HepG2 (cell line): ENCODE results near the gene CUL2. TPM values are rescaled to one million over a fixed set of nuclear protein-coding genes. Genes with fewer than 3 reads are reported as not detected.

Experiments used
- ATAC-seq: fragments of 200-7000 bp; cut with Tn5 transposase; 3 replicates; pipeline ENCODE4 v1.9.1; 2020; ENCODE audit warnings: mild to moderate bottlenecking, moderate library complexity
- BruUV-seq: library from RNA; stranded (reverse); fragments of 400-500 nt; replicated peaks from 2 replicates; lab custom pipeline; 2021; lab: Mats Ljungman, UMichigan
- CTCF ChIA-PET: fragments of 300-600 bp; formaldehyde crosslinking; extraction: SDS; loops from one replicate; lab custom pipeline; 2021; ENCODE audit warnings: low total read pairs, inconsistent platforms, low intra/inter-chr PET ratio; lab: Yijun Ruan, JAX
- POLR2A ChIA-PET: fragments of 350-600 bp; sonication (Branson Sonifier 250); formaldehyde crosslinking; loops from one replicate; lab custom pipeline; 2020; ENCODE audit warnings: antibody characterized with exemption, inconsistent platforms; lab: Yijun Ruan, JAX
- DNase-seq: peaks from one replicate; pipeline ENCODE4 v3.0.0-alpha.2; 2015; ENCODE audit warnings: low spot score
- FAIRE-seq: peaks from 3 replicates; lab custom pipeline; 2011; peaks lifted over from hg19 to GRCh38; lab: Jason Lieb, UNC
- H2AFZ ChIP-seq: one replicate; pipeline ENCODE4 v1.6.1; 2011; ENCODE audit warnings: low read length, inconsistent platforms
- H3K27ac ChIP-seq: fragments of 300-600 bp; 3 replicates; pipeline ENCODE4 v1.8.0; 2011; ENCODE audit warnings: mixed run types, mild to moderate bottlenecking, mixed read lengths, low read length, inconsistent platforms; ENCODE audit not compliant: insufficient read depth; ENCODE audit errors: extremely low read length
- H3K27me3 ChIP-seq, 2 experiments: fragments of 200-600 bp in 1 of 2; 2 replicates in 1 of 2; 3 replicates in 1 of 2; pipeline versions ENCODE4 v1.6.0 to v1.8.0; 2011; ENCODE audit warnings: low read length in 2 of 2, mild to moderate bottlenecking in 2 of 2, moderate library complexity in 2 of 2, inconsistent platforms in 1 of 2; ENCODE audit not compliant: insufficient read depth in 2 of 2, control insufficient read depth in 1 of 2
- H3K36me3 ChIP-seq, 2 experiments: fragments of 200-600 bp in 1 of 2; replicated peaks in 1 of 2; 2 replicates in 1 of 2; 3 replicates in 1 of 2; pipeline versions ENCODE4 v1.5.1 to v1.8.0; 2011; ENCODE audit warnings: low read length in 2 of 2, inconsistent platforms in 1 of 2; ENCODE audit not compliant: insufficient read depth in 2 of 2, control insufficient read depth in 1 of 2
- H3K4me1 ChIP-seq: 2 replicates; pipeline ENCODE4 v1.5.1; 2012; ENCODE audit warnings: low read length, inconsistent platforms; ENCODE audit not compliant: insufficient read depth
- H3K4me2 ChIP-seq: 2 replicates; pipeline ENCODE4 v1.6.0; 2011; ENCODE audit warnings: low read depth, low read length, inconsistent platforms
- H3K4me3 ChIP-seq, 3 experiments: fragments of 200-600 bp in 1 of 3; sonication (generic), shearing (Covaris generic) in 1 of 3; replicated peaks in 1 of 3; 2 replicates each; pipeline ENCODE4 v1.5.1; 2011 to 2016; ENCODE audit warnings: low read length in 3 of 3, inconsistent platforms in 2 of 3, low read depth in 2 of 3, mild to moderate bottlenecking in 2 of 3, control low read depth in 1 of 3, mixed read lengths in 1 of 3; ENCODE audit not compliant: insufficient read depth in 1 of 3
- H3K79me2 ChIP-seq: one replicate; pipeline ENCODE4 v1.6.1; 2011; ENCODE audit warnings: low read length, inconsistent platforms; ENCODE audit not compliant: insufficient read depth
- H3K9ac ChIP-seq: 2 replicates; pipeline ENCODE4 v1.6.0; 2011; ENCODE audit warnings: mild to moderate bottlenecking, low read depth, low read length, inconsistent platforms; ENCODE audit not compliant: insufficient read depth
- H3K9me3 ChIP-seq: 2 replicates; pipeline ENCODE4 v1.5.1; 2012; ENCODE audit warnings: mild to moderate bottlenecking, low read length
- H4K20me1 ChIP-seq: 2 replicates; pipeline ENCODE4 v1.6.0; 2011; ENCODE audit warnings: inconsistent platforms, mild to moderate bottlenecking, low read length, moderate library complexity; ENCODE audit not compliant: insufficient read depth
- ATF4 ChIP-seq, 2 experiments: fragments of 450-650 bp in 1 of 2; sonication (generic) in 1 of 2; formaldehyde crosslinking; IDR thresholded peaks; 2 replicates each; pipeline versions ENCODE4 v1.5.0 to v1.8.0; 2020 to 2022; ENCODE audit warnings: mild to moderate bottlenecking in 1 of 2, missing genetic modification reagents in 1 of 2
- GLI4 ChIP-seq: sonication (generic); formaldehyde crosslinking; IDR thresholded peaks from 2 replicates; pipeline ENCODE4 v1.5.1; 2020; ENCODE audit warnings: missing genetic modification reagents, mild to moderate bottlenecking, moderate library complexity, borderline replicate concordance
- MIER2 ChIP-seq: IDR thresholded peaks from 2 replicates; pipeline ENCODE4 v1.6.1; 2016; ENCODE audit warnings: missing biosample characterization, missing genetic modification reagents
- MTF2 ChIP-seq: sonication (generic); formaldehyde crosslinking; IDR thresholded peaks from 2 replicates; pipeline ENCODE4 v1.5.0; 2020; ENCODE audit warnings: missing genetic modification reagents, borderline replicate concordance
- NCOA5 ChIP-seq: sonication (generic); formaldehyde crosslinking; IDR thresholded peaks from 2 replicates; pipeline ENCODE4 v1.4.0; 2020; ENCODE audit warnings: missing genetic modification reagents
- ONECUT2 ChIP-seq: sonication (generic); formaldehyde crosslinking; IDR thresholded peaks from 2 replicates; pipeline ENCODE4 v1.4.0; 2020; ENCODE audit warnings: missing genetic modification reagents
- SALL1 ChIP-seq: sonication (generic); formaldehyde crosslinking; IDR thresholded peaks from 2 replicates; pipeline ENCODE4 v1.8.0; 2022; ENCODE audit warnings: mild to moderate bottlenecking, missing genetic modification reagents
- SMARCE1 ChIP-seq: fragments of 450-650 bp; IDR thresholded peaks from 2 replicates; pipeline ENCODE4 v1.6.1; 2017; ENCODE audit warnings: borderline replicate concordance
- ZNF414 ChIP-seq: sonication (generic); formaldehyde crosslinking; IDR thresholded peaks from 2 replicates; pipeline ENCODE4 v1.5.0; 2020; ENCODE audit warnings: missing genetic modification reagents
- WGBS: methylation state at CpG from one replicate; pipeline ENCODE4 v1.1.6; 2017; ENCODE audit warnings: low lambda C conversion rate; 5-methylcytosine and 5-hydroxymethylcytosine counted together
- in situ Hi-C: cut with HindIII; loops from 2 replicates; pipeline ENCODE4 v1.10.0; 2017; ENCODE audit warnings: low pct_unique_long_range_greater_than_20kb; ENCODE audit not compliant: extremely low pct_ligation_motif_present
- intact Hi-C: fragments of 100-400 bp; cut with micrococcal nuclease; formaldehyde crosslinking; loops from one replicate; pipeline ENCODE4 v1.10.0; 2022; ENCODE audit not compliant: unreplicated experiment
- polyA plus RNA-seq, 8 experiments: library from polyadenylated mRNA; depleted of rRNA in 3 of 8; stranded (reverse) in 7 of 8; unstranded in 1 of 8; fragments of >200 nt; fragmentation: Illumina TruSeq in 4 of 8; extraction: Trizol in 4 of 8; gene quantifications; 2 replicates each; pipeline versions ENCODE4 v1.2.1 to v1.2.3, GENCODE V29; 2011 to 2016; ENCODE audit warnings: low read depth in 4 of 8, missing spikeins in 1 of 8, mixed read lengths in 1 of 8; ENCODE audit not compliant: insufficient read depth in 1 of 8
- total RNA-seq, 5 experiments: library from RNA; depleted of rRNA; stranded (reverse); fragments of >200 nt; fragmentation: Illumina TruSeq; extraction: Trizol; gene quantifications; 2 replicates each; pipeline ENCODE4 v1.2.3, GENCODE V29; 2016; ENCODE audit warnings: low read depth in 1 of 5
- TF ChIP-seq, protein P1 (sequence below): sonication (generic); formaldehyde crosslinking; IDR thresholded peaks from 2 replicates; pipeline ENCODE4 v1.5.0; 2020; ENCODE audit warnings: missing genetic modification reagents

The CUL2 gene
- total and polyA plus RNA-seq, 2 of the 13 experiments (the other 11 are each of a cell fraction or from before 2014, with no cell fraction given): 9.6 to 33.1 TPM

DNA sequence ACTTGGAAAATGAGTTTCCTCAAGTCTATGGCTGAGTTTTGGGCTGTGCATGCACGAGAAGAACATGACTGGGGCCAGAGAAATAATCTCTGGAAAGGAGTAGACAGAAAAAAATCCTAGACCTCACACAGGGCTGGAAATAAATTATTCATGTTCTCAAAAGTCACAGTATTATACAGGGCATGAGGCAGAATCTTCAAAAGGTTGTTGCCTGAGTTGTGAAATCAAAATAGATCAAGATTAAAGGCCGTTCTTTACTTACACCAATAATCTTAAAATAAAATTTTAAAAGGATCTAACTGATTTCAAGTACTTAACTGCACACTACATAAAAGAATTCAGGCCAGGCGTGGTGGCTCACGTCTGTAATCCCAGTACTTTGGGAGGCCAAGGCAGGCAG is 22.4 kb upstream of the CUL2 start:
- no TSS peak for BruUV-seq
- in situ Hi-C loops: loop anchor here (25.0 kb wide), 1 partner anchor 450 kb away; no protein-coding TSS in a partner anchor
- TF ChIP-seq SMARCE1 (no peak), GLI4 (CRISPR knock-in tag) (no peak), ZNF414 (no peak), MTF2 (CRISPR knock-in tag) (no peak), MIER2 (CRISPR knock-in tag) (no peak), ATF4 (CRISPR knock-in tag; IDR thresholded peaks at IDR 0.05) (no peak), SALL1 (no peak), NCOA5 (no peak), ONECUT2 (CRISPR knock-in tag) (no peak)
- TF ChIP-seq, protein P1, sequence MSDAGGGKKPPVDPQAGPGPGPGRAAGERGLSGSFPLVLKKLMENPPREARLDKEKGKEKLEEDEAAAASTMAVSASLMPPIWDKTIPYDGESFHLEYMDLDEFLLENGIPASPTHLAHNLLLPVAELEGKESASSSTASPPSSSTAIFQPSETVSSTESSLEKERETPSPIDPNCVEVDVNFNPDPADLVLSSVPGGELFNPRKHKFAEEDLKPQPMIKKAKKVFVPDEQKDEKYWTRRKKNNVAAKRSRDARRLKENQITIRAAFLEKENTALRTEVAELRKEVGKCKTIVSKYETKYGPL (CRISPR knock-in tag): no peak
- ATAC-seq (no peak), DNase-seq (no peak), FAIRE-seq (no peak)
- Histone ChIP-seq H3K9me3 (no peaks in the 10 kb centered on the region), H3K4me3 (no peak overlapping the region), H3K79me2 (no peaks in the 10 kb centered on the region), H2AFZ (no peak overlapping the region), H3K27ac (no peak overlapping the region), H3K27me3 (no peaks in the 10 kb centered on the region; a peak in 1 of 5 replicates), H3K4me2 (no peak overlapping the region), H3K36me3 (no peaks in the 10 kb centered on the region), H4K20me1 (no peaks in the 10 kb centered on the region), H3K9ac (no peak overlapping the region), H3K4me1 (no peaks in the 10 kb centered on the region)
- WGBS: 18% methylated on average over 4 of the region's 4 CpGs
- ChIA-PET CTCF (no interaction called here), POLR2A (no interaction called here)
- intact Hi-C loops: no loop called here
